VCaP (cell line): Measurements from ENCODE around the gene DAPK2.

Experiments used
- H3K27ac ChIP-seq: fragments of 450-650 bp; 2 replicates; pipeline ENCODE4 v1.5.1; 2017
- TF ChIP-seq, protein P1 (sequence below): fragments of 450-650 bp; conservative IDR thresholded peaks from 2 replicates; pipeline ENCODE4 v1.5.1; 2017; ENCODE audit warnings: mild to moderate bottlenecking, moderate library complexity

DAPK2 gene

DNA sequence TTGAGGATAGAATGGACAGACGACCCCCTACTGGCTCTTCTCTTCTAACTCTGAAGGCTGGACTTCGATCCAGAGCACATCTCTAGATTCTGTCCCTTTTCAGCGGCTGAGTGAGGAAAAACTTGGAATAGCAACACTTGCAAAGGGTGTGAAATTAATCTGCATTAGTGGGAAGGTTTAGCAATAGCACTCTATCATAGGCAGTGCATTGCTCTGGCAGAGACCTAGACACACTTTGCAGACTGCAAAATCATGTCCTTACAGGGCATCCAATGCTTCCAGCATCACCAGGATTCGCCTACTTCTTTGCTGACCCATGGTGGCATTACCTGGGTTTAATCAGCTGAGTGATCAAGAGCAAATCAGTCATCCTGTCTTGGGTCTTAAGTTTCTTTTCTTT, 43.1 kb downstream of the DAPK2 start:
- TF ChIP-seq, protein P1, sequence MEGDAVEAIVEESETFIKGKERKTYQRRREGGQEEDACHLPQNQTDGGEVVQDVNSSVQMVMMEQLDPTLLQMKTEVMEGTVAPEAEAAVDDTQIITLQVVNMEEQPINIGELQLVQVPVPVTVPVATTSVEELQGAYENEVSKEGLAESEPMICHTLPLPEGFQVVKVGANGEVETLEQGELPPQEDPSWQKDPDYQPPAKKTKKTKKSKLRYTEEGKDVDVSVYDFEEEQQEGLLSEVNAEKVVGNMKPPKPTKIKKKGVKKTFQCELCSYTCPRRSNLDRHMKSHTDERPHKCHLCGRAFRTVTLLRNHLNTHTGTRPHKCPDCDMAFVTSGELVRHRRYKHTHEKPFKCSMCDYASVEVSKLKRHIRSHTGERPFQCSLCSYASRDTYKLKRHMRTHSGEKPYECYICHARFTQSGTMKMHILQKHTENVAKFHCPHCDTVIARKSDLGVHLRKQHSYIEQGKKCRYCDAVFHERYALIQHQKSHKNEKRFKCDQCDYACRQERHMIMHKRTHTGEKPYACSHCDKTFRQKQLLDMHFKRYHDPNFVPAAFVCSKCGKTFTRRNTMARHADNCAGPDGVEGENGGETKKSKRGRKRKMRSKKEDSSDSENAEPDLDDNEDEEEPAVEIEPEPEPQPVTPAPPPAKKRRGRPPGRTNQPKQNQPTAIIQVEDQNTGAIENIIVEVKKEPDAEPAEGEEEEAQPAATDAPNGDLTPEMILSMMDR = no peak
- no peak overlapping the region for H3K27ac ChIP-seq

DNA sequence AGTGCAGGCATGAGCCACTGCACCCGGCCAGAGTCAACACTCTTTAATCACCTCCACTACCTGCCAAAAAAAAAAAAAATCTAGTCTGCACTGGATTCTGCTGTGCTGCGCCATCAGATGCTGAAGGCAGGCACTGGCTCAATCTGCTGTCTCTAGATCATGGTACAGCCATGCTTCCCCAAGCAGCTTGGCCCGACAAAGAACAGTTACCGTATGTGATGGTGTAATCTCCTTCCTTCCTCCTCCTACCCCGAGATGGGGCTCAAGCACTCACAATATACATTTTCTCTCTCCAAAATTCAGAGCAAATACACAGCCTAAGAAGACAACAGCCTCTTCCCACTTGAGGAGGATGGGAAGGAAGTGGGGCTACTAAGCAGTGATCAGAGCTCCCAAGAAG, 45.1 kb downstream of the DAPK2 start:
- TF ChIP-seq, protein P1 = no peak
- H3K27ac ChIP-seq = no peak overlapping the region

DNA sequence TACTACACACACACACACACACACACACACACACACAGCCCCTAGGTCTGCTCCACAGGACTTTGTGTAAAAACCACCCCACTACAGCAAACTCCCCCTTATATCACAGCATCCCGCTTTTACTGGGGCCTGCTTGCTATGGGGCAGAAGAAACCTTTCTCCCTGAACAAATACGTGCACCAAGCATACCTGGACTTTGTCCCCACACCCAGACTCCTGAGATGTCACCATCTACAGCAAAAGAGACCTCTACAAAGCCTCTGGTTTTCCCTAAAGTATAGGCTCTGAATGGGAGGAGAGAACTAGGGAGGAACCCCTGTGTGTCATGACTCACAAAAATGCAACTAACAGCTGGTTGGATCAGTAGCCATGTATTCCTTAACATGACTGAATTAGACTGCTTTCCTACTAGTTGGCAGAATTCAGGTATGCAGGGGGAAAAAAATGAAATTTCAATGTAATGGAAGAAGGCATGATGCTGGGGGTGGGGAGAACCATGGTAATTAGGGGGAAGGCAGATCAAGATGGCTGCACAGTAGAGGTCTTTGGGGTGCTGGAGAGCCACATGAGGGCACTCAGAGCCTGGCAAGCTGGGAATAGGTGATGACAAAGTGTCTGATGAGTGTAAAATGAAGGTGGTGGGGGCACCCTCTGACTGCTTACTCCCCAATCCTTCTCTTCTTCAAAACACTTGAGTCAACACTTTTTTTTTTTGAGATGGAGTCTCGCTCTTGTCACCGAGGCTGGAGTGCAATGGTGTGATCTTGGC, 45.9 kb downstream of the DAPK2 start:
- TF ChIP-seq, protein P1 = no peak
- no peak overlapping the region for H3K27ac ChIP-seq

DNA sequence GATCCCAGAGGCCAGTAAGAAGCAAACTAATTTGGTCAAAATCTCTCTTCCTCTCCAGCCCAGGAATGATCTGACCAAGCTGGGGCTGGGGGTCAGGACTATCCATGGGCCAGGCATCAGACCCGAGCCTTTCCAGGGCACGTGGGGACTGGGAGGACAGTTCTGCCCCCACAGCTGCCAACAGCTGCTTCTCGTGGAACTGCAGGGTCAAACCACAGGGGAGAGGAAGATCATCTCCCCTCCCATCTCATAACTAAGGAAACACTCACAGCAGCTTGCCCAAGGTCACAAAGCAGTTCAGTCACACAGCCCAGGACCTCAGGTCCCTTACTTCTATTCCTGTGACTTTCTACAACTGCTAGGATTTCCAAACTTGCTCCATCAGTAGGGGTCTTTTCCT, 47.1 kb downstream of the DAPK2 start:
- TF ChIP-seq, protein P1 = no peak
- no peak overlapping the region for H3K27ac ChIP-seq

DNA sequence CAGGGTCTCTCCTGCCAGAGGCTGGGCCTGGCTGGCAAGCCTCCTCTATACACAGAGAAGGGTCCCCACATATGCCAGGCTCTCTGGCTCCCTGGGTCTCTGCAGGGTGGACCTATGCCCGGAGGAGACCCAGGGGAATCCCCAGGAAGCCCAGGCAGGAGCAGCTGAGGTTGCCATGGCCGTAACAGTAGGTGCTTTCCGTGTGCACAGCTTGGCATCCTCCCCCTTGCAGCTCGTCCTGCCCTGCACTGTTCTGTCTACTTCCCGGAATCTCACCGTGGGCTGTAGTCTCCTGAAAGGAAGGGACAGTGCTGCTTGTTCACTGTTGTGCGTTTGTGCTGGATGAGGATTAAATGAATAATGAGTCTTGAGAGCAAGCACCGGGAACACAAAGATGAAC, 47.8 kb downstream of the DAPK2 start:
- no peak overlapping the region for H3K27ac ChIP-seq
- TF ChIP-seq, protein P1 = no peak

DNA sequence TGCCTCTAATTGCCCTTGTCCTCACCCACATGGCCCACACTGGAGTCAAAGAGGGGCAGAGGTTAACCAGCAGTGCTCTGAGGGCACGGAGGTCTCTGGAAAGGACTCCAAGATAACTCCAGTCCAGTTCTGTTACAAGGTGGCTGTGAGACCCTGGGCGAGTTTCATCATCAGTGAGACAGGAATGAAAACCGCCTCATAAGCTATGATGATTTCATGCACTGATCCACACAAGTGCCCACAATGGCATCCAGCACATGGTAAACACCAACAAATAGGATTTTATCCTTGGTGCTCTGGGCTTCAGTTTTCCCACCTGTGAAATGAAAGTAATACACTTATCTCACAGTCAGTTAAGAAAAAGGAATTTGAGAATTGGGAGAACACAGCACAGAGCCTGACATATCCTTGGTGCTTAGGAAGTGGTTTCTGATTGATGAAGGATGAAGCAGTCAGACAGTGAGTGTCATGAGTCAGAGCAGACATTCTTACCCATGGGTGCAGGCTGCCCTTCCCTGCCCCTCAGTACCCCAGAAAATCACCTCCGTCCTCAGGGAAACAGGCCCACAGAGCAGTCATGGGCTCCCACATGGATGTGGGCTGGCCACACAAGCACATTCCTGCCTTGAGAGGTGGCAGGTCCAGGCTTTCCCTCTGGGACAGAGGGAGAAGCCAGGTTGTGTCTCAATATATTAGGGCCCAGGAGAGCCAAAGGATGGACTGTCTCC, 48.4 kb downstream of the DAPK2 start:
- no peak overlapping the region for H3K27ac ChIP-seq
- TF ChIP-seq, protein P1 = no peak

DNA sequence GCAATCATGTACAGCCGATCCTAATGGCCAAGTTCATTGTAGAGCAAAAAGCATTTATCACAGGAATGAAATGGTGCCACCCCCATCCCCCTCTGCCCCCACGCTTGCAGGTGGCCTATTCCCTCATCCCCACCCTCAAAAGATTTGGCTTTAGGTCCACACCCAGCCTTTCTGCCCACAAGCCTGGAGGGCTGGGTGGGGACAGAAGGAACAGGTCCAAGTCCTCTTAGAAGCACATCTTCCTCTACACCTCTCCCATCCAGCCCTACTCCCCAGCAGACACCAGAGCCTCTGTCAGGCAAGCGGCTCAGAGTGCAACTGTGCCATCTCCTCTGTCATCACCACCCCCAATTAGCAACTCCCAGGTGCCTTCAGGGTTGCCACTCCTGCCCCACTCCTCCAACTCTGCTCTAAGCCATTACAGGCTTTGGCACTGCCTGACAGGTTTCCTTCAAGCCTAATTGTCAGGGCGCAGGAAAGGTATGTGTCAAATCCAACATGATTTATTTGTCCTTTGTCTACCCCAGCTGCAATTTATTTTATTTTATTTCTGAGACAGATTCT, 49.4 kb downstream of the DAPK2 start:
- TF ChIP-seq, protein P1 = no peak
- H3K27ac ChIP-seq = no peak overlapping the region
